HEK293T (cell line): Measurements from ENCODE around the gene BSCL2.
"Not testable (repeated sequence)": the region's sequence is repeated elsewhere in the genome, so short reads cannot be mapped to it uniquely, and the experiment has no call there.

Experiments used
- CTCF ChIA-PET: fragments of 350-600 bp; formaldehyde crosslinking; extraction: SDS; loops from one replicate; lab custom pipeline; 2021; ENCODE audit warnings: antibody characterized with exemption, inconsistent platforms; lab: Yijun Ruan, JAX
- POLR2A ChIA-PET: fragments of 350-600 bp; formaldehyde crosslinking; extraction: SDS; loops from one replicate; lab custom pipeline; 2020; ENCODE audit warnings: antibody characterized with exemption, inconsistent platforms; lab: Yijun Ruan, JAX
- DNase-seq: peaks from one replicate; pipeline ENCODE4 v3.0.0; 2012; ENCODE audit warnings: mixed read lengths; ENCODE audit errors: extremely low spot score
- ARNT ChIP-seq: fragments of 450-650 bp; IDR thresholded peaks from 2 replicates; pipeline ENCODE4 v1.6.1; 2017; ENCODE audit warnings: mild to moderate bottlenecking
- BHLHE40 ChIP-seq: fragments of 450-650 bp; IDR thresholded peaks from 2 replicates; pipeline ENCODE4 v1.6.1; 2016; ENCODE audit warnings: mild to moderate bottlenecking, moderate library complexity, borderline replicate concordance
- CTBP1 ChIP-seq: fragments of 450-650 bp; IDR thresholded peaks from 2 replicates; pipeline ENCODE4 v1.6.1; 2016; ENCODE audit warnings: borderline replicate concordance
- ELF4 ChIP-seq: fragments of 450-650 bp; IDR thresholded peaks from 2 replicates; pipeline ENCODE4 v1.6.1; 2017; ENCODE audit warnings: antibody characterized with exemption
- FOXA1 ChIP-seq: fragments of 450-650 bp; IDR thresholded peaks from 2 replicates; pipeline ENCODE4 v1.6.1; 2016; ENCODE audit warnings: mild to moderate bottlenecking
- FOXK2 ChIP-seq: fragments of 450-650 bp; IDR thresholded peaks from 2 replicates; pipeline ENCODE4 v1.6.1; 2016; ENCODE audit warnings: mild to moderate bottlenecking
- FOXM1 ChIP-seq: fragments of 450-650 bp; IDR thresholded peaks from 2 replicates; pipeline ENCODE4 v1.6.1; 2017; ENCODE audit warnings: mild to moderate bottlenecking, borderline replicate concordance
- HDGF ChIP-seq: fragments of 450-650 bp; IDR thresholded peaks from 2 replicates; pipeline ENCODE4 v1.6.1; 2017; ENCODE audit warnings: antibody characterized with exemption, borderline replicate concordance
- L3MBTL2 ChIP-seq: fragments of 450-650 bp; conservative IDR thresholded peaks from 2 replicates; pipeline ENCODE4 v1.6.1; 2016; ENCODE audit warnings: mild to moderate bottlenecking
- LEF1 ChIP-seq: fragments of 450-650 bp; IDR thresholded peaks from 2 replicates; pipeline ENCODE4 v1.6.1; 2017; ENCODE audit warnings: mild to moderate bottlenecking, borderline replicate concordance
- NFRKB ChIP-seq: fragments of 450-650 bp; IDR thresholded peaks from 2 replicates; pipeline ENCODE4 v1.6.1; 2016; ENCODE audit warnings: mild to moderate bottlenecking, moderate library complexity
- SP1 ChIP-seq: fragments of 450-650 bp; IDR thresholded peaks from 2 replicates; pipeline ENCODE4 v1.6.1; 2017
- SUZ12 ChIP-seq: fragments of 450-650 bp; IDR thresholded peaks from 2 replicates; pipeline ENCODE4 v1.6.1; 2016; ENCODE audit warnings: mild to moderate bottlenecking
- TARDBP ChIP-seq: fragments of 450-650 bp; IDR thresholded peaks from 2 replicates; pipeline ENCODE4 v1.6.1; 2016
- ZNF384 ChIP-seq: fragments of 450-650 bp; IDR thresholded peaks from 2 replicates; pipeline ENCODE4 v1.6.1; 2016
- TF ChIP-seq, protein P1 (sequence below): fragments of 450-650 bp; IDR thresholded peaks from 2 replicates; pipeline ENCODE4 v1.6.1; 2016

Gene BSCL2

DNA sequence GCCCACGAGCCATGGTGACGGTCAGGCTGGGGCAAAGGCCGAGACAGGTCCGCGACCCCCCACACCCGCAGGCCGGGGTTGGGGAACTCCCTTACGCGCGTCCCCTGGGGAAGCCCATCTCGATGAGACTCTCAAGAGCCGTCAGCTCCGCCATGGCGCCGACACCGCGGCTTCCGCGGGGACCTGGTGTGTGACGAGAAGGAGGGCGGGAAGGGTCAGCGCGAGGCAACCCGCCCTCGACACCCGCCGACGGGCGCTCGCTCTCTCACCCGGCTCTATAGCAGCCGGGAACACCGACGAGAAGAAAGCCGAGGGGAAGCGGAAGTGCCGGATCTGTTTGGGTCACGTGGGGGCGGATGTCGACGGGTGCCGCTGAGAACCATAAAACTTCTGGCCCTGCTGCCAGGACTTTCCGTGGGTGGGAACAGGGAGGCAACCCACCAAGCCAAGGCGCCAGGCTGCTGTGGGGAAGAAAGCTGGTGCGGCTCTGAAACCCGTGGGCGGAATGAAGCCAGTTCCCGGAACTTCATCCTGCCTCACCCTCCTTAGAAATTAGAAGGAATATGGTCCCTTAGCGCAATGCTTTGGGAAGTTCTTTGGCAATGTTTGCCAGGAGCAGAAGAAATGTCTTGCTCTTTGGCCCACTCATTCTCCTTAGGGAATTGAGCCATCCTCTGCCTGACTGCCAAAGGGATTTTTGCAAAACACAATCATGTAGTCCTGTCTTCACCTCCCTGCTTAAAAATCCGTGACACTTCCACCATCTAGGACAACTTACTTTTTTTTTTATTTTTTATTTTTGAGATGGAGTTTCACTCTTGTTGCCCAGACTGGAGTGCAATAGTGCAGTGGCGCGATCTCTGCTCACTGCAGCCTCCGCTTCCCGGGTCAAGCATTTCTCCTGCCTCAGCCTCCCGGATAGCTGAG, 28.2 kb downstream of the BSCL2 start, which contains the start of gene UBXN1:
Gene UBXN1, minus strand, starts transcription at position 304 of the 927 bp plus-strand sequence. Its CDS starts 150 bp downstream, at position 154.
- DNase-seq = peak; percentile 84
- ChIA-PET CTCF (no interaction called here), POLR2A (interaction anchor here (0.7 to 6.0 kb wide), 11 partner anchors 9 to 218 kb away, joined by 3 to 61 read pairs (median 6); partner anchors contain the start of genes C11orf98, CSKMT, EEF1G and HNRNPUL2)
- TF ChIP-seq BHLHE40 (no peak), TARDBP (no peak), FOXM1 (no peak), HDGF (no peak), SP1 (no peak), ZNF384 (peak; percentile 67), ELF4 (peak; percentile 85), CTBP1 (no peak), L3MBTL2 (peak; percentile 86)

DNA sequence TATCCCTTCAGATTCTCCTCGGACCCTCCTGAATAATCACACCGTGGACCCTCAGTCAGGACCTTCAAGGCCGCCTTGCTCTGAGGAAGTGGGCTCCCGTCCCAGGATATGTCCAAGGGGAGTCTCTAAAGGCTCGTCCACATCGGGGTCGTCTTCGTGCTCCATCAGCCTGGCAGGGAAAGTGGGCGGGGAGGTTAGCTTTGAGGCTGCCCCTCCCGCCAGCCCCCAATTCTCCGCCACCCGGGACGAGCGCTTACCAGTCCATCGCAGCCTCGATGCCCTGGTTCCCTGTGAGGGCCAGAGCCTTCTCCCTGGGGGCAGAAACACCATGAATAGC, 28.8 kb downstream of the BSCL2 start:
- POLR2A ChIA-PET = interaction anchor here (1.2 to 6.0 kb wide), 4 partner anchors 11 to 203 kb away, joined by 4 to 34 read pairs (median 4); partner anchors contain the start of genes C11orf98, CSKMT, LRRN4CL and SLC3A2
- TF ChIP-seq FOXM1 (no peak), SP1 (no peak), ELF4 (no peak), FOXK2 (no peak)
- TF ChIP-seq, protein P1, sequence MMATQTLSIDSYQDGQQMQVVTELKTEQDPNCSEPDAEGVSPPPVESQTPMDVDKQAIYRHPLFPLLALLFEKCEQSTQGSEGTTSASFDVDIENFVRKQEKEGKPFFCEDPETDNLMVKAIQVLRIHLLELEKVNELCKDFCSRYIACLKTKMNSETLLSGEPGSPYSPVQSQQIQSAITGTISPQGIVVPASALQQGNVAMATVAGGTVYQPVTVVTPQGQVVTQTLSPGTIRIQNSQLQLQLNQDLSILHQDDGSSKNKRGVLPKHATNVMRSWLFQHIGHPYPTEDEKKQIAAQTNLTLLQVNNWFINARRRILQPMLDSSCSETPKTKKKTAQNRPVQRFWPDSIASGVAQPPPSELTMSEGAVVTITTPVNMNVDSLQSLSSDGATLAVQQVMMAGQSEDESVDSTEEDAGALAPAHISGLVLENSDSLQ = no peak
- no peak for DNase-seq
- CTCF ChIA-PET = no interaction called here

GRCh38 chr11:62677714-62678113, 29.5 kb downstream of the BSCL2 start:
- CTCF ChIA-PET = no interaction called here
- POLR2A ChIA-PET = interaction anchor here (1.2 to 6.0 kb wide), 5 partner anchors 13 to 164 kb away, joined by 4 to 34 read pairs (median 5); partner anchors contain the start of genes C11orf98, CSKMT, HNRNPUL2 and TUT1
- TF ChIP-seq TARDBP = no peak
- TF ChIP-seq CTBP1 = no peak
- no peak for TF ChIP-seq FOXM1
- no peak for TF ChIP-seq FOXK2
- no peak for TF ChIP-seq SP1
- TF ChIP-seq ELF4 = no peak
- no peak for TF ChIP-seq ZNF384
- TF ChIP-seq NFRKB = no peak
- TF ChIP-seq BHLHE40 = no peak
- no peak for TF ChIP-seq FOXA1
- no peak for TF ChIP-seq L3MBTL2
- TF ChIP-seq HDGF = no peak
- no peak for TF ChIP-seq SUZ12
- TF ChIP-seq ARNT = no peak
- no peak for TF ChIP-seq LEF1
- TF ChIP-seq, protein P1 = no peak
- DNase-seq = no peak

GRCh38 chr11:62677156-62677555, 30.1 kb downstream of the BSCL2 start:
- CTCF ChIA-PET = interaction anchor here (0.8 kb wide), 1 partner anchor 163 kb away, joined by 3 read pairs; no protein-coding TSS in a partner anchor
- TF ChIP-seq FOXM1 (no peak), FOXK2 (no peak), SP1 (no peak), FOXA1 (no peak), SUZ12 (no peak), ELF4 (no peak), BHLHE40 (no peak), LEF1 (no peak), HDGF (no peak), NFRKB (no peak), ARNT (no peak), ZNF384 (no peak), TARDBP (no peak), L3MBTL2 (no peak), CTBP1 (no peak)
- TF ChIP-seq, protein P1 = no peak
- POLR2A ChIA-PET = interaction anchor here (0.6 to 6.0 kb wide), 9 partner anchors 12 to 1387 kb away, joined by 3 to 34 read pairs (median 4); partner anchors contain the start of genes C11orf98, CSKMT, HNRNPUL2 and INTS5
- DNase-seq = no peak

- DNase-seq = no peak
- TF ChIP-seq L3MBTL2 = no peak
- POLR2A ChIA-PET = interaction anchor here (0.6 to 6.0 kb wide), 8 partner anchors 12 to 1387 kb away, joined by 3 to 34 read pairs (median 4); partner anchors contain the start of genes C11orf98, CSKMT, HNRNPUL2 and INTS5
- CTCF ChIA-PET = interaction anchor here (0.7 to 0.8 kb wide), 2 partner anchors 111 to 164 kb away, joined by 3 read pairs; partner anchors contain the start of gene TMEM179B
These were observed 30.5 kb downstream of the BSCL2 start for GRCh38 chr11:62676698-62677097.

- DNase-seq = not testable (repeated sequence)
- CTCF ChIA-PET = interaction anchor here (0.9 kb wide), 1 partner anchor 84 kb away, joined by 3 read pairs; the partner anchor contains the start of gene TUT1
- POLR2A ChIA-PET = interaction anchor here (6.0 kb wide), 1 partner anchor 10 kb away, joined by 34 read pairs; the partner anchor contains the start of genes C11orf98 and CSKMT
These were observed 31.8 kb downstream of the BSCL2 start for GRCh38 chr11:62675415-62675814.
